Glomerular visceral epithelial cell (primary cell): ENCODE data around the gene NFATC2.
A peak's percentile ranks its signal among the peaks of the same experiment; 100 is the strongest.

Experiments
- DNase-seq: peaks from one replicate; pipeline ENCODE4 v3.0.0-alpha.2; 2016; ENCODE audit errors: extremely low spot score

NFATC2 gene

DNA sequence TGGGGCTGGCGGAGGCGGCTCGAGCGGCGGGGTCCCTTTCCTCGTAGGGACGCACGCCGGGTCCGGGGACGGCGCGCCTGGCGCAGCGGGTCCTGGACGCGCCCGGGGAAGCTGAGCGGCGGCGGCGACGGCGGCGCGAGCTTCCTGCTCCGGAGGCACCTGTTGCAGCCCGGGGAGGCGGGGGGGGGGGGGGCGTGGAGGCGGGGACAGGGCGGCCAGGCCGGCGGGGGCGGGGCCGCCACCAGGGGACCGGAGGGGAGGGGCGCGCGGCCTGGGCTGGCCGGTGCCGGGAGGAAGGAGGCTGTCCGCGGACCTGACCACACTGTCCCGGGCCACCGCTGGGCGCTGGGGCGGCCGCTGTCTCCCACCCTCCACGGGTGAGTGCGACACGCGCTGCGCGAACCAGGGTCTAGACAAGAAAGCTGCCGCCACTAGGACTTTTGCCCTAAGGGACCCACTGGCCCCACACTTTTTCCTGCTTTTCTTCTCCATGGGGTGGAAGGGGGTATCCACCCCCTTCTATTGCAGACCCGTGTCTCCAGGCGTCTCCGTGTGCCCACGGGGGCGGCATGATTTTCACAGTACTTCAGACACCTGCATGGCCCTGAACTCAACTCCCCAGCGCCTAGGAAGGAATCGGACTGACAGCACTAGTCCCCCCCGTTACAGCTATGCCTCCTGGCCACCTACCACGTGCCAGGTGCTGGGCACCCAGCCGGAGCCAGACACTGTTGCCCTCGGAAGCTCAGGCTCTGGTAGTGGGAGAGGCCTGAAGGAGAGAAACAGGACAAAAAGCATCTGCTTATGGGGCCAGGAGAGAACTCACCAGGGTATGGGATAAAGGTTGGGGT, at the start of gene NFATC2:
TSS of gene NFATC2 (minus strand) at position 149 of the 851 bp plus-strand sequence. CDS start 220 bp downstream, outside the sequence.
- no peak for DNase-seq

DNA sequence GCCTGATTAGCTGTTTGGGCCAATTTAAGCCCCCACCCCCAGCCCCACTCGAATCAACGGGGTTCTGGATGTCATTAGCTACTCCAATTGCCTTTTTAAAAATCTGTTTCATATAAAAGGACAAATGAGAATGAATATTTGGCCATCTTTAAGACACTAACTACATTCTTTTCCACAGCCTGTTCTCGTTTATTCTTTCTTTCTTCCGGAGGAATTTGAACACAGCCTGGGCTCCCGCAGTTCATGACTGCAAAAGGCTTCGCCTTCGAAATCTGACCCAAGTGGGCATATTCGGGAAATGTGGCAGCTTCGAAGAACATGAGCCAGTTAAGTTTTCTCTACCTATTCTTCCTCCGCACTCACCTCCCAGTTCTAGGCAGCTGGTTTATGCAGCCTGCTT, 49.4 kb upstream of the NFATC2 start:
- DNase-seq = no peak

DNA sequence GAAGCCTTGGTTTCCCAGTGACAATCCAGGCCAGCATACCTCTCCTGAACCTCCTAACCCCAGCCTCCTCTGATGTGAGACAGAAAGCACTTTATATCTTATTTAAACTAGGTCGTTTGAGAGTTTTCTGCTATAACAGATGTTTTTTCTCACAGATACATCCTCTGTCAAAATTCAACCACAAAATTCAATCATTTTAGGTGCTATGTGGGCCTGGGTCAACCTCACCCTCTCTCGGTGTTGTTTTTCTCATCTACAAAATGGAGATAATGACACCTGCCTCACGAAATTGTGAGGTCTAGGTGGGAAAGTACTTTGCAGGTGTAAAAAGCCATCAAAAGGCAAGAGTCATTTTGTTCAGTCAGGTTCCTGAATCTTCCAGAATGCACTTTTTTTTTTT, 46.2 kb upstream of the NFATC2 start:
- DNase-seq = no peak

DNA sequence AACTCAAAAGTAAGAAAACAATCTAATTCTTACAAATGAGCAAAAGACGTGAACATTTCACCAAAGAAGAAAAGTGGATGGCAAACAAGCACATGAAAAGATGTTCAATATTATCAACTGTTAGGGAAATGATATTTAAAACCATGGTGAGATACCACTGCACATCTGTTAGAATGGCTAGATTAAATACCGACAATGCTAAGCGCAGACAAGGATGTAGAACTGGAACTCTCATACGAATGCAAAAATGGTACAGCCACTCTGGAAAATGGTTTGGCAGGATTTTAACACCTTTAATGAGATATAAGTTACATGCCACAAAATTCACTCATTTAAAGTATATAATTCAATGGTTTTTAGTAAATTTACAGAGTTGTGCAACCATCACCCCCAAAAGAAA, 44.6 kb upstream of the NFATC2 start:
- DNase-seq = no peak

DNA sequence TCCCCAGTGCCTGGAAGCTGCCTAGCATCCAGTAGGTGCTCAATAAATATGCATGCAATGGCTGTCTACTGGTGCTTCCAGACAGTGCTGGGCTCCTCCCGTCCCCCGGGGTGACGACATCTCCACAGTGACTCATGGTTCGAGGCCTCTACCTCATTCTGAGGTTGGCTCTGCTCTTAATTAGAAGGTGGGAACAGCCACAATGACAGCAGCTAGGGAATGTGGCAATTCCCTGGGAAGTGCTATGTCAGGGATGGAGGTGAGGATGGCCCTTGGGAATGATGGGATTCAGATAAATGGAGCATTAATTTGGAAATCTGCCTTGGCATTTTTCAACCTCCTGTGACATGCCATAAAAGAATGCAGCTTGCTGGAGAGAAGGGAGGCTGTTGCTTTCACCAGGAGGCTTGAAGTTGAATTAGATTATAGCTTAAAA, 43.5 kb upstream of the NFATC2 start:
- DNase-seq = peak; percentile 82

DNA sequence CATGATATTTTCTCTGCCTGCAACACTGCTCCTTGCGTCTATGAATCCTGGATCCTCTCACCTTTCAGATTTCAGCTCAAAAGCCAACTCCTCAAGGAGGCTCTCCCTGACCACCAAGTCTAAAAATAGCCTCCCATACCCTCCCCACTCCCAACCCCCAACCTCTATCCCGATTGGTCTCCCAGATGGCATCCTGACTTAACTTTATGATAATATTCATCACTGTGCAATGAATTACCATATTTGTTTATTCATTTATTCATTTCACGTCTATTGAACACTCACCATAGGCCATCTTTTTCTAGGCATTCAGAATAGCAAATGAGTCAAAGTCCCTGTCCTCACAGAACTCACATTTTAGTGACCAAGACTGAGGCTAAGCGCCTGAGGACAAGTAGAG, 42.6 kb upstream of the NFATC2 start:
- DNase-seq = no peak

DNA sequence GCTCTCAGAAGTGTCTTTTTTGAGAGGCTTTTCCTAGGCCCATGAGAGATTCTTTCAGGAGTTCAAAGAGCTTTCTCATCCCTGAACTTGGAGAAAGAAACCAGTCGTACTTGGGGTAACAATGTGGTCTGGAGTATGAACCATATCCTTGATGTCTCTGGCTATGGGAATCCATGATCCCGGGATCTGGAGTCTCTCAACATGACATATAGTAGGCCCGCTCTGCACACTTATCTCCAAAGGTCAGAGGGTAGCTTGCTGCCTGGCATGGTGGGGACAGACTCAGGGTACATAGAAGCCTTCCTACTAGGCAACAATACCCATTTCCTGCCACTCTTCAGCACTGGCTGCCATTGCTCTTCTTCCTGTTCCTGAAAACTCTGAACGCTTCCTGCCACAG, 42.2 kb upstream of the NFATC2 start:
- DNase-seq = no peak

DNA sequence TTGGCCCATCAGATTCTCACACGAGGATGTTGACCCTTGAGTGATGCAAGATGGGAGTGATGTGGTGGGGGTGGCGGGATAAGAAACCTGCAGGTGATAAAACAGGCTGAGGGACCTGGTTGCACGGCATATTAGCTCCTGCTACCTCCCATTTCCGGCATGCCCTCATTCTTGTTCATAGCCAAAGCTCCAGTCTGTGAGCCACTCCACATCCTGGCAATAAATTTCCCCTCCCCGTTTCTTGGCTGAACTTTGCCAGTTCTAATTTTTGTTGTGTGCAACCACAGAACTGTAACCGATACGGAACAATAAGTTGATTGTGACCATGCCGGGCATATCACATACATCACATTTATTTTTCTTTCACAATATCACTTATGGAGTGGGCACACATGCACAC, 41.6 kb upstream of the NFATC2 start:
- DNase-seq = no peak

DNA sequence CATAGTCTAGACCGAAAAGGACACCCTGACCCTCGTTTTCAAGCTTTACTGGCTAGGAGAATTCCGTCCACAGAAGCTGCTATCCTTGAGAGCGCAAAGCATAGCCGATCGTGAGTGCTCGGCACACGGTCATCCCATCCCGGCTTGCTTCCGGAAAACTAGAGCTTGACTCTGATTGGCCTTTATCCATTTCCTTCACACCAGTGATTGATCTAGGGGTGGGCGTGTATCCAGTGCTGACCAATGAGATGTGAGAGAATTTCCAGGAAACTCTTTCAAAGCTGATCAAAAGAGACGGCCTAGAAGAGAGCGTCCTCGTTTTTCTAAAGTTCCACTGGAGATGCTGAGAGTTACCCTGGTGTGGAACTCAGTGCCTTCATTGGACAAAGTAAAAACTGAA, 41.0 kb upstream of the NFATC2 start:
- no peak for DNase-seq

DNA sequence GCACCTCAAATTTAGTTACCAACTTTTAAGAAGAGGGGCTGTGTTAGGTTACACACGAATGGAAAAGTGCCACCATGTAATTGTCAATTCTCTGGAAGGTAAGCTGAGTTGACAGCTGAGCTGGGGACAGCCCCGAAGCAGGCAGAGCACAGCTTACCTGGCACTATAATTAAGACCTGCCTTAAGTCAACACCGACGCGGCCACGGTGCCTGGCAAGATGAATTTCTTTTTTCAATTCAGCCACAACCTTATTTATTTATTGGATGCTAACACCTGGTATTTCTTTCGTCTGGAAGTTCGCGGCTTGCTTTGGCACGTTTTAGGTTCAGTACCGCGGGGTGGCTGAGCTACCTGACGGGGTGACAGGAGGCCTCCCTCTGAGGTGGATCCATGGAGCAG, 40.6 kb upstream of the NFATC2 start:
- no peak for DNase-seq

DNA sequence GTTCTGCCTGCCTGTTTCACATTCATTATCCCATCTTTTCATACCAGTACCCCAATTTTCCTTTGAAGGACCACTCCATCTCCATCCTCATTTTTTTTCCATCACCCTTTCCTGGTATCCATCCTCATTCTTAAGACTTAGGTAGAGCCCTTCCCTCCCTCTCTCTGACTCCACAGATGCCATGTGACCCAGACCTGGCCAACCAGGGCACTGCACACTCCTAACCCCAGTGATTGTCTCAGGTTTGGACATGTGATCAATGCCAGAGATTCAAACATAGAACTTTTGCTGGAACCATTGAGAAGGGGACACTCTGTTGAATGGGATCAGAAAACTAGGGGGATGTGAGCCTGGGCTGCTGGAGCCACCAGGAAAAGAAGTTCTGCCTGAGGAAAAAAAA, 39.1 kb upstream of the NFATC2 start:
- DNase-seq = no peak

DNA sequence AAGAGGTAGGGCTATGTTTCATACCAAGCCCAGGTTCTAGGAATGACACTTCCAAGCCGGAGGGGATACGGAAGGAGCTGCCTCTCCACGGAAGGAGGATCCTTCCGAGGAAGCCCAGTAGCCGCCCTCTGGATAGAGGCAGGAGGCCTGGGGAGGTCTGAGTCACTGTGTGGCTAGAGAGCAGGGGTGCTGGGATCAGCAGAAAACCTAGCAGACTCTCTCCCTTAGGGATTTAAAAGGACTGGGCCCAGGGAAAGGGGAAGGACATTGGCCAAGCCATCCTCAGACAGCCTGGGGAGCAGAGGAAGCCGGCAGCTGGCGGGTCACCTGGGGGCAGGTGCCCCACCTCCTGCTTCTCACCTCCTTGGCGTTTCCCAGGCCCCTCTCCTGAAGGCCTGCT, 36.6 kb upstream of the NFATC2 start:
- DNase-seq = peak; percentile 87

DNA sequence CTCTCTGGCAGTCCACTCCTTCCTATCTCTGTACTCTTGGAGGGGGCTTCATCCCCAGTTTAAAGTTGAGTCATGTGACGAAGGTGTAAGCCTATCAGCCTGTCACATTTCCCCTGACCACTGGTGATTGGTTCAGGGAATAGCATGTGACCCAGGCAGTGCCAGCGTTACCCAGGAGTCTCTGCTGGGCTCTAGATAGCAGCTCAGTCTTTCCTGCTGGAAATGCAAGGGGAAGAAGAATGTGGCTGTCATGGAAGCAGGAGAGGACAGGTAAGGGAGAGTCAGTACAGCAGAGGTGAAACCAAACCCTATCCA, 35.6 kb upstream of the NFATC2 start:
- DNase-seq = no peak

DNA sequence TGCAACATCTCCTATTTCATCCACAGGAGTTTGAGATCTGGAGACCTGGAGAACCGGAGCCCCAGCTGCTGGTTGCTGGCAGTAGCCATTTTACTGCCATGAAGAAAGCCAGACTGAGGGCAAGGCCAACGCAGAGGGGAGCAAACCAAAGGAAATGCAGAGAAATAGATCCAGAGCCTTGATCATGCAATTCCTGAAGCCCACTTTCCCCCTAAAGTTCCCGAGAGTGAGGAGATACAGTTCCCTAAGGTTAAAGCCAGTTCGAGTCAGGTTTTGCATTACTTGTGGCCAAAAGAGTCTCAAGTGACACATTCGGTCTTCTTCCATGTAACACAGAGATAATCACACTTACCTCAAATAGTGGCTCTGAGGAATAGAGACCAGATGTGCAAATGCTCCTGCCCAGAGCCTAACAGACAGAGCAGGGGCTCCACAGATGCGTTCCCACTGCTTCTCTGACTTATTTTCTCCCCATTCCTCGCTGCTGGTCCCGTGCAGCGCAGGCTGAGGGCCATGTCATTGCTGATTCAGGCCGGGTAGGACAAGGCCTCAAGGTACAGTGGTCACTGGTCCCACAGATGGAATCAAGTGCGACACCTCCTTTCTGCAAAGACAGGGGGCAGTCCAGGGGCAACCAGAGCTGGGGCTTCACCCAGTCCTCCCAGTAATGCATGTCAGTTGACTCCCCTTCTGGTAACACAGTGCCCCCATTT, 35.1 kb upstream of the NFATC2 start:
- DNase-seq = no peak

DNA sequence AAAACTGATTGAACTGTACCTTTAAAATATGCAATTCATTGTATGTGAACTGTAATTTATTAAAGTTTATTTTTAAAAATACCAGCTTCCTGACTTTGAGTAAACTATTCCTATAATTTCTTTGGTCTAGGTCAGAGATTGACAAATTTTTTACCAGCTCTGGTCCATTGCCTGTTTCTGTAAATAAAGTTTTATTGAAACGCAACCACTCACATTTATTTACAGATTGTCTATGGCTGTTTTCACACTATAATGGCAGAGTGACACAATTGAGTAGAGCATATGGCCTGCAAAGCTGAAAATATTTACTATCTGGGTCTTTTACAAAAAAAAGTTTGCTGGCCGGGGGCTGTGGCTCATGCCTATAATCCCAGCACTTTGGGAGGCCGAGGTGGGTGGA, 33.0 kb upstream of the NFATC2 start:
- DNase-seq = no peak

DNA sequence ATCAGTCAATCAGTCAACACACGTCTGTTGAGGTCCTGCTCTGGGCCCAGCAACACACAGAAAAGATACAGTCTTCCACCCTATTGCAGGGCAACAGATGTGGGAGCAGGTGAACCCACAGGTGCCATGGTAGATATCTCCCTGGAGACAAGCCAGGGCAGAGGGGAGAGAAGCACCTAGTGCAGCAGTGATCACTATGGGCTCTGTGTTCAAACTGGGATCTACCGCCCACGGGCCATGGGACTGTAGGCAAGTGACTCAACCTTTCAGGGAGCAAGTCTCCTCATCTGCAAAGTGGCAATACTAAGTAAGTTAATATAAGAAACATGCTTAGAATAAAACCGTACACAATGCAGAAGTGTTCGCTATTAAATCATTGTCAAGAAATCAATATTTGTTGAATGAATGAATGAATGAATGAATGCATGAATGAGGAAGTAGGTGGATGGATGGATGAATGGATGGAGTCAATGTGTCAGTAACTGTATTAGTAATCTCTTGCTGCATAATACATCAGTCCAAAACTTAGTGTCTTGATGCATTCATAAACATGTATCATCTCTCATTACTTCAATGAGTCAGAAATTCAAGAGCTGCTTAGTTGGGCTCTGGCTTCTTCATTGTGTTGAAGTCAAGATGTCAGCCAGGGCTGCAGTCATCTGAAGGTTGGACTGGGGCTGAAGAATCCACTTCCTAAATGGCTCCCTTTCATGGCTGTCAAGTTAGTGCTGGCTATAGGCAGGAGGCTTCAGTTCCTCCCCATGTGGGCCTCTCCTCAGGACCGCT, 31.9 kb upstream of the NFATC2 start:
- DNase-seq = no peak

DNA sequence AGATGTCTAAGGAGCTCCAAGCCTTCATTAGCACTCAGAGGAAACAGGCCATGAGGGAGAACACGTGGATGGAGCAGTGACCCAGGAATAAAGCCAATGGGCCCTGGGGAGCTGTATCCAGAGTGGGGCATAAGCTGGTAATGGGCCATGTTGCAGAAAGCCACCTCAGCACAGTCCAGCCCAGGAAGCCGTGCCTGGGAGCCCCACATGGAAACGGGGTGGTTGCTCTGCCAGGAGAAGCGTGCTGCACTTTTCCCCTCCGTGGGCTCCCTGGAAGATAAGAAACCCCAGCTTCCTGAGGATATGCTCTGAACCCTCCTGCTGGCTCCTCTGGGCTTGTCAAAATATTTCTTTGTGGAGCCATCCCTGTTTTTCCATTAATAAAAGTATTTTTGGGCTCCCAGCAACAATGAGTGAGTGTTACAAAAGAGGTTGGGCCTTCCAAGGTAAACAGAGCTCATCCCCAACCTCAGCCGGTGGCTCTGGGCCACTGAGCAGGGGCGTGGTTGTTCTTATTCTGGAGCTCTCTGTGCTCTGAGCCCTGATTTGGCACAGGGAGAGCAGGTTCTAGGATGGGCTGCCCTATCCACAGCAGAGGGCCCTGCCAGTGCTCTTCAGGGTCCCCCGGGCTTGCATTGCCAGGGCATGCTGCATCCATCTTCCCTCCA, 31.2 kb upstream of the NFATC2 start:
- no peak for DNase-seq

DNA sequence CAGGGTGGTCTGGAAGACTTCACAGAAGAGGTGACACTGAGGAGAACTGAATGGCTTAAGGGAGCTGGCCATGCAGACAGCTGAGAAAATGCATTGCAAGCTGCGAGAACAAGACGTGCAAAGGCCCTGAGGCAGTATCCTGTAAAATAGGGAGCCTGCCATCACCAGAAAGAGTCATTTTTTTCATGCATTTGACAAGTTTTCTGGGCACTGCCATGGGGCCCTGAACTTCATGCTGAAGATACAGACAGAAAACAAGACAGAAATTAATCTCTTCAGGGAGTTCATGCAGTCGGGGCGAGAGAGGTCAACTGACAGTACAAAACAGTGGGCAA, 28.9 kb upstream of the NFATC2 start:
- no peak for DNase-seq

DNA sequence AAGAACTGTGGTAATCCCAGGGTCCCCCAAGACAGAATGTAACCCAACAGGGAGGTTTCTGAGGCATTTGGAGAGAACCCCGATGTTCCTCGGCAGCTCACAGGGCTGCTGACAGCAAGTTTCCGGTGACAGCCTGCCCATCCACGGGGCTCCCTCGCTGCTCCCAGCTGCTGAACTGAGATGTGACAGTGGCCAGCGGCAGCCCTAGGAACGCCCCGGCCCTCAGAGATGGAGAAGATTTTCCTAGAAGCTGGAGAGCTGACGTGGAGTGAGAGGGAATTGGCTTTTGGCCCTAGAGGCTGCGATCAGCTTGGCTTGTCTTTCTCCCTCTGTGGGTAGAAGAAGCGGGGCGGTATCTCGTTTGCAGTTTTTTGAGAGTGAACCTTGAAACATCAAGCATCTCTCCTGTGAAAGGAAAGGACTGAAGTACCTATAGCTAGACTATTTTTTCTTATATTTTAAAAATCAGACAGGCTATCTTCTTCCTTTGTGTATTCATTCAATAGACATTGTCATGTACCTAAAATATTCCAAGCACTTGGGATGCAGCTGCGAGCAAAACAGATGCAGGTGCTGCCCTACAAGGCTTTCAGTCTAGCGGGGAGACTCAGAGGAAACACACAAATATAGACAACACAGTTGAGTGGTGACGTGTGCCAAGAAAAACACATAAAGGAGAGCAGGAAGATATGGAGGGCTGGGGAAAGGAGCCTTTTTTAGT, 28.4 kb upstream of the NFATC2 start:
- no peak for DNase-seq

DNA sequence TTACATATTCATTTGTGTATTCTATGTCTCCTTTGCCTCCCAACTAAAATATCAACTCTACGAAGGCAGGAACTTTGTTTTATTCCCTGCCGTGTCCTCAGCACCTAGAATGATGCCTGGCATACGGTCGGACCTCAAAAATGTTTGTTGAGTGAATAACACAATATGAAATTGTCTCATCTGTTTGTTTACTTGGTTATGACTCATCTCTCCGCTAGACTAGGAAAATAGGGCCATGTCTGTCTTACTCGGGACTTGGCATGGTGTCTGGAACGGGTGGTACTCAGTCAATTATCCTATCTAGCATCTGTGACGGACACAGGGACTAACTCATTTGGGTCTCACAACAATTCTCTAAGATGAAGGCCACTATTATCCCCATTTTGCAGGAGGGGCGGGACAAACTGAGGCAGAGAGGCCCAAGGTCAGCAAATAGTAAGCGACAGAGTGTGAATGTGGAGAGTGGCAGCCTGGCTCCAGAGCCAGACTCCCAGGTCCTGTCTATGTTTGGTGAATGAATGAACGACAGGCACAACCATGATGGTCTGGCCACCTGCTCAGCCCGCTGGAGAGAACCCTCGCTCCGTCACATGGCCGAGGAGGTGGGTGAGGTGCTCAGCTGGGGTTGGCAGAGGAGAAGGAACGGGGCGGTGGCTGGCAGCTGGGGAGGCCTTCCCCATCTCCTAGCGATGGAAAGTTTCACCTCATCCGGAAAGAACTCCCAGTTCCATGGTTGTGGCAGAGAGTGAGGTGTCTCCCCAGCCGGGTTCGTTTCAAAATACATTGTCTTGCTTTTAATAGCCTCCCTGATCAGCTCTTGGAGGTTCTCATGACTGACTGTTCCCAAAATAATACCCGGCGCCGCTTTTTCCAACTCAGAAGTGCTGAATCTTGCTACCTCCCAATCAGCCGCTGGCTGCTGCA, 27.6 kb upstream of the NFATC2 start:
- no peak for DNase-seq
